ENCODE data around the gene TMEM184A. TPM values are rescaled to one million over a fixed set of nuclear protein-coding genes. Genes with fewer than 3 reads are reported as not detected.

TMEM184A gene
- total RNA-seq, 2 donors from 2014 or later, result 1.5 TPM; not detected in 1

- H3K36me3 ChIP-seq, result peaks cover 26% of the 10 kb centered on the region
- peak; percentile 91 for DNase-seq (ENCODE audit: low spot score)
- H3K27ac ChIP-seq, result peak overlapping the region; percentile 97 to 99
- H3K4me3 ChIP-seq, result peak overlapping the region; percentile 78
- TF ChIP-seq CTCF (IDR thresholded peaks at IDR 0.05), result no peak
- no peaks in the 10 kb centered on the region for H3K9me3 ChIP-seq
- peaks cover 17 to 58% of the 10 kb centered on the region in 2 donors for H3K4me1 ChIP-seq (ENCODE audit: control insufficient read depth in 1 of 2, low read depth in 2 of 2)
- ATAC-seq (ENCODE audit: insufficient number of reproducible peaks, low FRiP score, low read depth), result peak; percentile 59
- no peaks in the 10 kb centered on the region for H3K27me3 ChIP-seq (replicated peaks; ENCODE audit: insufficient read depth)
Observed at GRCh38 chr7:1536743-1537534, 19.1 kb downstream of the TMEM184A start.

- DNase-seq (ENCODE audit: low spot score) (no peak), ATAC-seq (ENCODE audit: insufficient number of reproducible peaks, low FRiP score, low read depth) (no peak)
- Histone ChIP-seq H3K27ac (peak overlapping the region; percentile 97 to 99), H3K4me1 (ENCODE audit: control insufficient read depth in 1 of 2, low read depth in 2 of 2) (peaks cover 17 to 58% of the 10 kb centered on the region in 2 donors), H3K9me3 (no peaks in the 10 kb centered on the region), H3K27me3 (replicated peaks; ENCODE audit: insufficient read depth) (no peaks in the 10 kb centered on the region), H3K4me3 (peak overlapping the region; percentile 78), H3K36me3 (peaks cover 21% of the 10 kb centered on the region)
- no peak for TF ChIP-seq CTCF (IDR thresholded peaks at IDR 0.05)
Observed at GRCh38 chr7:1536455-1536742, 19.6 kb downstream of the TMEM184A start.

GRCh38 chr7:1535701-1536454 lies 20.1 kb downstream of the TMEM184A start:
- peaks cover 17 to 58% of the 10 kb centered on the region in 2 donors for H3K4me1 ChIP-seq (ENCODE audit: control insufficient read depth in 1 of 2, low read depth in 2 of 2)
- H3K36me3 ChIP-seq, result peaks cover 17% of the 10 kb centered on the region
- no peaks in the 10 kb centered on the region for H3K9me3 ChIP-seq
- H3K27ac ChIP-seq, result peak overlapping the region; percentile 97 to 99
- no peak for DNase-seq (ENCODE audit: low spot score)
- H3K27me3 ChIP-seq (replicated peaks; ENCODE audit: insufficient read depth), result no peaks in the 10 kb centered on the region
- H3K4me3 ChIP-seq, result peak overlapping the region; percentile 78
- no peak for TF ChIP-seq CTCF (IDR thresholded peaks at IDR 0.05)
- no peak for ATAC-seq (ENCODE audit: insufficient number of reproducible peaks, low FRiP score, low read depth)

- no peak for TF ChIP-seq CTCF (IDR thresholded peaks at IDR 0.05)
- no peak for DNase-seq (ENCODE audit: low spot score)
Observed at GRCh38 chr7:1535100-1535458, 20.9 kb downstream of the TMEM184A start.

GRCh38 chr7:1534330-1535099 lies 21.5 kb downstream of the TMEM184A start:
- Histone ChIP-seq H3K4me1 (ENCODE audit: control insufficient read depth in 1 of 2, low read depth in 2 of 2) (peaks cover 16 to 59% of the 10 kb centered on the region in 2 donors), H3K27me3 (replicated peaks; ENCODE audit: insufficient read depth) (no peaks in the 10 kb centered on the region), H3K9me3 (no peaks in the 10 kb centered on the region), H3K36me3 (peaks cover 5% of the 10 kb centered on the region), H3K27ac (peak overlapping the region; percentile 97 to 99), H3K4me3 (peak overlapping the region; percentile 85)
- ATAC-seq (ENCODE audit: insufficient number of reproducible peaks, low FRiP score, low read depth), result no peak
- TF ChIP-seq CTCF (IDR thresholded peaks at IDR 0.05), result no peak
- no peak for DNase-seq (ENCODE audit: low spot score)

More at GRCh38 chr7:1535100-1535458, 20.9 kb downstream of the TMEM184A start:
- no peaks in the 10 kb centered on the region for H3K27me3 ChIP-seq (replicated peaks; ENCODE audit: insufficient read depth)
- peak overlapping the region; percentile 97 to 99 for H3K27ac ChIP-seq
- no peak for ATAC-seq (ENCODE audit: insufficient number of reproducible peaks, low FRiP score, low read depth)
- no peaks in the 10 kb centered on the region for H3K9me3 ChIP-seq
- peaks cover 17 to 61% of the 10 kb centered on the region in 2 donors for H3K4me1 ChIP-seq (ENCODE audit: control insufficient read depth in 1 of 2, low read depth in 2 of 2)
- peaks cover 11% of the 10 kb centered on the region for H3K36me3 ChIP-seq
- H3K4me3 ChIP-seq, result no peak overlapping the region

All from thoracic aorta (tissue), 2 donors.